Activated naive CD8-positive, alpha-beta T cell (primary cell): Measurements from ENCODE around the gene UHRF1.
"Not testable (repeated sequence)": the region's sequence is repeated elsewhere in the genome, so short reads cannot be mapped to it uniquely, and the experiment has no call there.

ENCODE experiments used
- H3K27ac Mint-ChIP-seq: one replicate; pipeline ENCODE4 v1.8.0; 2021; ENCODE audit warnings: mixed read lengths
- H3K27me3 Mint-ChIP-seq: one replicate; pipeline ENCODE4 v1.8.0; 2021; ENCODE audit warnings: mixed read lengths
- H3K36me3 Mint-ChIP-seq: one replicate; pipeline ENCODE4 v1.8.0; 2021; ENCODE audit warnings: mixed read lengths
- H3K4me1 Mint-ChIP-seq: one replicate; pipeline ENCODE4 v1.8.0; 2021; ENCODE audit warnings: low read depth, mixed read lengths
- H3K4me3 Mint-ChIP-seq: one replicate; pipeline ENCODE4 v1.8.0; 2021; ENCODE audit warnings: mild to moderate bottlenecking, mixed read lengths
- H3K9me3 Mint-ChIP-seq: one replicate; pipeline ENCODE4 v1.8.0; 2021; ENCODE audit warnings: low read depth, mixed read lengths

Gene UHRF1

DNA sequence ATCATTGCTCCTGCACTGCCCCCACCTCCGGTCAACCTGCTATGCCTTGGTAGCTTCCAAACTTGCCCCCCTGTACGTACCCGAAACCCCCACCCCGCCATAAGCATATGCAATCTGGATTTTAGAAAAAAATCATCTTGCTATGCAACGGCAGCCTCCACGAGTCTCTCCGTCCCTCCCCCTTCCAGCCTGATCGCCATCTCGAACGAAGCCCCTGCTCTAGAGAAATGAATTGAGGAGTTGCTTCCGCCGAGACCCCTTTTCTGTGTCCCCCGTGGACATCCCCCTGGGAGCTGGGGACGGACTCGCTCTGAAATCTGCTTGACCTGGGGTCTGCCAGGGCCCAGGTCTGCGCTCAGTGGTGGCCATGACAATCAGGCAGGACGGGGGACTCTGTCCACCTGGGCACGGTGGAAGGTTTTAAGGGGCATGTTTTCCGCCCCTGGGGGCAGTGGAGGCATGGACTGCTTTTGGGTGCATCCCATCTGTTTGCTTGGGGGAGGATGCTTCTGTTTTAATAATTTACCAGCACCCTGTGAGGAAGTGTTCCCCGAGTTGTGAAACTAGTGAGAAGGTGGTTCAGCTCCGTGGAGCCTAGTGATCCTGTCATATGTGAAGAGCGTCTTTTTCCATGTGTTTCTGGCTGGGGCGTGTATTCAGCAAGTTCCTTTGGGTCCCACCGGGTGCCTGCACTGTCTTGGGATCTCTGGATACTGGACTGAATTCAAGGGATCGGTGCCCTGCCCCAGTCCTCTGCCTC, 60.7 kb downstream of the UHRF1 start:
- Mint-ChIP-seq H3K36me3 (no peaks in the 10 kb centered on the region), H3K4me1 (peaks cover 33% of the 10 kb centered on the region), H3K27me3 (no peaks in the 10 kb centered on the region), H3K9me3 (no peaks in the 10 kb centered on the region), H3K4me3 (peak overlapping the region; percentile 92), H3K27ac (peak overlapping the region; percentile 64)

DNA sequence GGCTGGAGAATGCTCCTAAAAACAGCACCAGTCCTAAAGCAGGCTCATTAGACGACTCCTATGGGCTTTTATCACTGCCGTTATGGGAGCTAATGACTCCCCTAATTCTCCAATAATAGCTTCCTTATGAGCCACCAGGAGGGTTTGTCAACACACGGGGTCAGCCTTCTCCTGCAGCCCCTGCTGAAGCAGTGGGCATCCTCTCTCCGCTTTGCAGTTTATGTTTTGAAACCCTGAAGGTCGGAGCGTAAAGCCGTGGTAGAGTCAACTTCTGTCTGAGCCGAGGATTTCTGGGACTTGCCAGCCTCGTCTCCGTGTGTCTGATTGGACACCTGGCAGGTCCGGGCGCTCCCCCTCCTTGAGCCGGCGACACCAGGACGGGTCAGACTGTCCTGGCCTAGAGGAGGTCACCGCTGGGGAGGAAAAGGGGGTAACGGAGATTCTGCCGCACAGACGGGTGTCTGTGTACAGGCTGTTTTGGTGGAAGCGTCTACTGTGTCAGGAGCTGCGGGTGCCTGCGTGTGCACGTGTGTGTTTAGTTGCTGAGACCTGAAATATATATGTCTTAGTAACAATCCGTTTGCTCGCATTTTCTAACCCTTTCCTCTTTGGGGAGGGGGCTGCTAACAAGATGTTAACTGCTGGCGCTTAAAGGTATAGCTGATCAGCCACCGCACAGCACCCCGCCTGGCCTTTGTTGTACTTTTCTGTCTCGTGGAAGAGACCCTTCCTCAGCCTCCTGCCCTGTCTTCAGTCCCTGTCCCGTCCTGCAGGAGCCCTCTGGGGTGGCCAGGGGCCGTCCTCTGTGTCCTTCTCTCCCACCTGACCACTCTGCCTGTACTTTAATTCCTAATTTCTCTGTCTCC, 61.5 kb downstream of the UHRF1 start:
- Mint-ChIP-seq H3K9me3 (no peaks in the 10 kb centered on the region), H3K36me3 (no peaks in the 10 kb centered on the region), H3K27me3 (no peaks in the 10 kb centered on the region), H3K4me3 (peak overlapping the region; percentile 92), H3K27ac (no peak overlapping the region), H3K4me1 (peaks cover 36% of the 10 kb centered on the region)

DNA sequence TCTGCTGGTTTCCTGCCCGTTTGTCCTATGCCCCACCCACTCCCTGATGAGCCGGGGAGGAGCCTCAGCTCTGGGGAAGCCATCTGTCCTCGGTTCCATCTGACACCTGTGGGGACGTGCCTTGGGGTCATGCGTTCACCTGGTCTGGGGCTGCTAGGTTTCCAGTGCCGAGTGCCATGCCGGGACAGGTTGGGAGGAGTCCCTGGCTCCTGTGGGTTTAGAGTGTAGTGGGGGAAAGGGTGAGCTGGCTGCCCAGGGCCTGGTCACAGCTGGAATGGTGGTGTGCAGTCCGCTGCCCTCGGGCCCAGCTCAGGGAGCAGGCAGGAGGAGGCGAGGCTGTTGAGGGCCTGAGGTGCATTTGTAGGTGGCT, 62.1 kb downstream of the UHRF1 start:
- Mint-ChIP-seq H3K9me3 (no peaks in the 10 kb centered on the region), H3K4me1 (peaks cover 36% of the 10 kb centered on the region), H3K27ac (no peak overlapping the region), H3K27me3 (no peaks in the 10 kb centered on the region), H3K36me3 (no peaks in the 10 kb centered on the region), H3K4me3 (peak overlapping the region; percentile 92)

DNA sequence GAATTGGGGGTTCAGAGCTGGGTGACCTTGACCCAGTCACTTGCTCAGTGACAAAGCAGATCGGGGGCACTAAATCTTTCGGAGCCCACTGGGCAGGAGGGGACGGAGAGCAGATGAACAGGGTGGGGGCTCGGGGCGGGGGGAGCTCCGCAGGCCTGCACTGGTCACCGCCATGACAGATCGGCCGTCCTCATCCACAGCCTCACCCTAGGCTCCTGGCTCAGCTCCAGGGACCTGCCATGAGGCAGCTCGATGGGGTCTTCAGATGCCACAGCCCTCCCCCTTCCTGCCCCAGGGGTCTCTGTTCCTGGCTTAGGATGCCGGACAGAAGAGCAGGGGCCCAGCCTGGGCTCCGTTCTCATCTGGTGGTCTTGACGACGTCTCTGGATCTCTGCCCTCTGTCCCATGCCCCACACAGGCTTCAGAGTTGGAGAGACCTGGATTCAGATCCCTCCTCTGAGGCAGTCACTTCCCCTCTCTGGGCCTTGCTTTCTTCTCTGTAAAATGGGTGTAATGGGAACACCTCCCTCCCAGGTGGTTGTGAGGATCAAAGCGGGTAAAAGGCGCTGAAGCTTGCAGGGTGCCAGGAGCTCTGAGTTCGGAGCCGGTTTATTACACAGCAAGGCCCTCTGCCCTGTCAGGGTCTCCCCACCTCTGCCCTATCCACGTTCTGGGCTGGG, 62.7 kb downstream of the UHRF1 start:
- Mint-ChIP-seq H3K9me3 (no peaks in the 10 kb centered on the region), H3K4me3 (peak overlapping the region; percentile 33), H3K36me3 (no peaks in the 10 kb centered on the region), H3K27ac (no peak overlapping the region), H3K27me3 (no peaks in the 10 kb centered on the region), H3K4me1 (peaks cover 37% of the 10 kb centered on the region)

DNA sequence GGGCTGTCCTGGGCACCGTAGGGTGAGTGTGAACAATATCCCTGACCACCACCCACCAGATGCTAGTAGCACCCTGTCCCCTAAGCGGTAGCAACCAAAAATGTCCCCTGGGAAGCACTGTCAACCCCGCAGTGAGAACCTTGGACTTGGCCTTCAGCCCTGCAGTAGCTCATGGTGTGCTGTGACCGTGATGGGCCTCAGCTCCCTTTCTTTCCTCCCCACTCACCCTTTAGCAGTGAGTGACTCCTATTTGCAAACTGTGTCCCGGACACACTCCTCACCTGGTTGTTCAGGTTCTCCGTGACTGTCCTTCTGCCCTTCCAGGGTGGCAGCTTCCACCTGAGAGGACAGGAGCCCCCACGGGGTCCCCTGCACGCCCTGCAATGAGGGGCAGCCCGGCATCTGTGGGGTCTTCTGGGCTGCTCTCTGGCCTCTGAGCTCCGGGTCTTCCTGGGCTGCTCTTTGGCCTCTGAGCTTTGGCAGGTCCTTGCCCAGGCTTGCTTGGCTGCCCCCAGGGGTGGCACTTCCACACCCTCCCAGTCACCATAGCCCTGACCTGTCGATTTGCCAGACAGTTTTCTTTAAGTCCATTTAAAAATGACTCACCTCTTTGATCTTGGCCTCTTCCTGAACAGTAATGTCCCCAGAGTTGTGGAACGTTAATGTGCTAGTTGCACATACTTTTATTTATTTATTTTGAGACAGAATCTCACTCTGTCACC, 63.4 kb downstream of the UHRF1 start:
- no peak overlapping the region for H3K27ac Mint-ChIP-seq
- no peaks in the 10 kb centered on the region for H3K27me3 Mint-ChIP-seq
- H3K4me1 Mint-ChIP-seq, result peaks cover 39% of the 10 kb centered on the region
- no peaks in the 10 kb centered on the region for H3K9me3 Mint-ChIP-seq
- H3K4me3 Mint-ChIP-seq, result no peak overlapping the region
- H3K36me3 Mint-ChIP-seq, result no peaks in the 10 kb centered on the region

DNA sequence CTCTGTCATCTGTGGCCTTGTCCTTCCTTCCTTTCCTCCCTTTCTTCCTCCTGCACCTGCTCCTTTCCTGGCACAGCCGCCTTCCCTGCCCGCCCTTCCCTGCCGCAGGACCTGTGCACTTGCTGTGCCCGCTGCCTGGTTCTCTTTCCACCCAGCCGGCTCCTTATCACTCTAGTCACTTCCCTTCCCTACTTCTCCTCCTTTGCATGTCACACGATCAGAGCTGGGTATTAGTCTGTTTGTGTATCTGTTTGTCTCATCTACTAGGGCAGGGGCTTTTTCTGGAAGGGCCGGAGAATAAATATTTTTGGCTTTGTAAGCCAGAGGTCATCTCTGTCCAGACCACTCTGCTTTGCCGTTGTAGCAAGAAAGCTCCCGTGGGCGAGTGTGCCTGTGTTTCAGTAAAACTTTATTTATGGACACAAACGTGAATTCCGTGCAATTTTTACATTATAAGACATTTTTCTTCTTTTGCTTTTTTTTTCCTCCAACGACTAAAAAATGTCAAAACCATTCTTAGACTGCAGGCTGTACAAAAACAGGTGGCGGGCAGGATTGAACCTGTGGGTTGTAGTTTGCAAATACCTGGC, 65.7 kb downstream of the UHRF1 start:
- Mint-ChIP-seq H3K27me3 (no peaks in the 10 kb centered on the region), H3K9me3 (no peaks in the 10 kb centered on the region), H3K27ac (no peak overlapping the region), H3K36me3 (no peaks in the 10 kb centered on the region), H3K4me3 (no peak overlapping the region), H3K4me1 (peaks cover 35% of the 10 kb centered on the region)

DNA sequence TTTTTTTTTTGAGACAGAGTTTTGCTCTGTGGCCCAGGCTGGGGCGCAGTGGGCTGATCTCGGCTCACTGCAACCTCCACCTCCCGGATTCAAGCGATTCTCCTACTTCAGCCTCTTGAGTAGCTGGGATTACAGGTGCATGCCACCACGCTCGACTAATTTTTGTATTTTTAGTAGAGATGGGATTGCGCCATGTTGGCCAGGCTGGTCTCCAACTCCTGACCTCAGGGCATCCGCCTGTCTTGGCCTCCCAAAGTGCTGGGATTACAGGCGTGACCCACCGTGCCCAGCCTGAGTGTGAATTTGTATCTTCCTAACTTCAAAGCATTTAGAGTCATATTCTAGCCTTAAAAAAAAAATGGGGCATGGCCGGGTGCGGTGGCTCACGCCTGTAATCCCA, 66.3 kb downstream of the UHRF1 start:
- H3K4me3 Mint-ChIP-seq, H3K36me3 Mint-ChIP-seq, H3K27me3 Mint-ChIP-seq, H3K9me3 Mint-ChIP-seq, H3K27ac Mint-ChIP-seq: not testable (repeated sequence)
- peaks cover 30% of the 10 kb centered on the region for H3K4me1 Mint-ChIP-seq

DNA sequence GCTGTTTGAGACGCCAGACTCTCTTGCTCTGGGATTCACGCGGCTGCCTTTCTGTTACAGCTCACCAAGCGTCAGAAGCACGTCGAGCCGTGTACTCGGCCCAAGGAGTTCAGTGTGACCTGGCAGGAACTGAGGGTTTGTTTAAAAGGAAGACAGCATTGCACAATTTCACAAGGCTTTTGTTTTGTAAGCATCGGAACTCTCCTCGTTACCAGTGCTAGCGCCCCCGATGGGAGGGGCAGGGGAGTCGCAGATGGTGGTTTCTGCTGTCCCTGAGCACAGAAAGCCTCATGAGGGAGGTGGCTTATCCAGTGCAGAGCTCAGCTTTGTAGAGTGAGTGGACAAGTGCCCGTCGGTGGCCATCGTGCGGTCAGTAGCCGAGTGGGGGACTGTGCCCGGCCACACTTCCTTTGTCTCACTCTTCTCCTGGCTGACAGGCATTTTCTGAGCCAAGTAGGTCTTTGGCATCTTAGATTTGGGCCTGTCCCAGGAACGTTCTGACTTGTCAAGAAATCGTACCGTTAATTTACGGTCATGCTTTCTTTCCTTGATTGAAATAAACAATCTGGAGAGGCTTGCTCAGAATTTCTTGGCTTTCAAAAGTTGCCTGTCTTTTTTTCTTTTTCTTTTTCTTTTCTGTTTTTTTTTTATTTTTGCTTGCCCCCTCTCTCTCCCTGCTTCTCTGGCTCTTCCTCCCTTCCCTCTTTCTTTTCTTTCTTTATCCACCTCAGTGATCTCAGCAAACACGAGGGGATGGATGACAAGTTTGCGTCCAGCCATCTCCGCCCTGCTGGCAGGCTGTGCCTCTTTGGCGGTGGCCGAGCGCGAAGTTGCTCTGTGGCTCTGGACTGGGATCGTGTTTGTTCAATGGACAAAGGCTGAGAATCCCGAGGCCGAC, 67.3 kb downstream of the UHRF1 start:
- Mint-ChIP-seq H3K36me3 (no peaks in the 10 kb centered on the region), H3K9me3 (no peaks in the 10 kb centered on the region), H3K27me3 (no peaks in the 10 kb centered on the region), H3K27ac (no peak overlapping the region), H3K4me3 (no peak overlapping the region), H3K4me1 (peaks cover 20% of the 10 kb centered on the region)

DNA sequence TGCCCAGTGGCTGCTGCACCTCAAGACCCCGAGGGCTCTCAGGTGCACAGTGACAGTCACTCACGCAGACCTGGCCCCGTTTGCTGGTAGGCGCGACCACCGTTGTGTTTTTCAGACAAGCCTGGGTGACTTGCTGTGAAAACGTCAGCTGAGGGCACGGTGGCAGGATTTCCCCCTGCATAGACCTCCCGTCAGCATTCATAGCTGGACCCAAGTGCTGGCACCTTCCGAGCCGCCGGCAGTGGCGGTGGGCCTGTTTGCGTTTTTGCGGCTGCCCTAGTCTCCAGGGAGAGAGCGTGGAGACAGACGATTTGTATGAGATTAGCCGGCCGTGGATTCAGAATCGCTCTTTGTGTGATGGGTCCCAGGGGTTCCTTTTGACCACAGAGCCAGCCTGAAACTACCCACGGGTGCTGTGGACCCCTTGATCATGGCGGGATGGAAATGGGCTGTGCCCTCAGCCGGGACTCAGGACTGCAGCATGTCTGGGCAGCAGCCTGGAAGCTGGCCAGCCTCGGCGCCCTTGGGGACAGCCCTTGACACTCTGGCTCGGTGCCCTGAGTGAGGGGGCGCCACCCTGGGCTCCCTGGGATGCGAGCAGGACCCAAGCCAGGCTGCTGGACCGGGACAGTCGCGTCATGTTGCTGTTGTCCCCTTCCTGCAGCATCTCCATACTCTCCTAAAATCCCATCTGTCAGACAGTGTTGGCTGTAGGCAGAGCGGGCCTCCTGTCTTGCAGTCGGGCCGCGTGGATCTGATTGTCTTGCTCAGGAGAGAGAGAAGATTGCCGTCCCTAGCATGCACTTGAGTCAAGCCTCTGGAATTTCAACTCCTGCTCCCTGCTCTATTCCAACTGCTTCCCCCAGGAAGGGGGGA, 68.2 kb downstream of the UHRF1 start:
- no peak overlapping the region for H3K27ac Mint-ChIP-seq
- H3K4me3 Mint-ChIP-seq, result no peak overlapping the region
- peaks cover 18% of the 10 kb centered on the region for H3K4me1 Mint-ChIP-seq
- H3K27me3 Mint-ChIP-seq, result no peaks in the 10 kb centered on the region
- H3K9me3 Mint-ChIP-seq, result no peaks in the 10 kb centered on the region
- no peaks in the 10 kb centered on the region for H3K36me3 Mint-ChIP-seq

DNA sequence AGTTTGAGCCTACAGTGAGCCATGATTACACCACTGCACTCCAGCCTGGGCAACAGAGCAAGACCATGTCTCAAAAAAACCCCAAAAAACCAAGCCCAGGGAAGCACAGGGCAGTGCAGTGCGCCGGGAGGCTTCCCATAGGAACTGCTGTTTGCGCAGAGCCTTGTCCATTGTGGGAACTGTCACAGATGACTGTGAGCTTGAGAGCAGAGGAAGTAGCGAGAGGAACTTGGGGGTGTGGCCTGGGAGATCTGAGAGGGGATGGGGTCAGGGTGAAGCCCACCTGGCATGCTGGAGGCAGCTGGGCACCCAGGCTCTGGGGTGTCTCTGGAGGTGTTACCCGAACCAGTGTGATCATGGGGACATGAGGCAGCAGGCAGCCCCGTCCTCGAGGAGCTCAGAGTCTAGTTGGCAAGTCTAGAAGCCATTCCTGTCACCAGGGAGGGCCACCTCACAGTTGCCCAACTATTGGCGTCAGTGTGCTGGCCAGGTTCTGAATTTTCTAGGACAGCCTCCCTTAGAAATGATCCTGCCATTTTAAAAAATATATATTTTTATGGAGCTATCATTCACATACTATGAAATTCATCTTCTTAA, 70.0 kb downstream of the UHRF1 start:
- no peak overlapping the region for H3K27ac Mint-ChIP-seq
- no peak overlapping the region for H3K4me3 Mint-ChIP-seq
- peaks cover 17% of the 10 kb centered on the region for H3K4me1 Mint-ChIP-seq
- H3K9me3 Mint-ChIP-seq, result no peaks in the 10 kb centered on the region
- no peaks in the 10 kb centered on the region for H3K36me3 Mint-ChIP-seq
- no peaks in the 10 kb centered on the region for H3K27me3 Mint-ChIP-seq

DNA sequence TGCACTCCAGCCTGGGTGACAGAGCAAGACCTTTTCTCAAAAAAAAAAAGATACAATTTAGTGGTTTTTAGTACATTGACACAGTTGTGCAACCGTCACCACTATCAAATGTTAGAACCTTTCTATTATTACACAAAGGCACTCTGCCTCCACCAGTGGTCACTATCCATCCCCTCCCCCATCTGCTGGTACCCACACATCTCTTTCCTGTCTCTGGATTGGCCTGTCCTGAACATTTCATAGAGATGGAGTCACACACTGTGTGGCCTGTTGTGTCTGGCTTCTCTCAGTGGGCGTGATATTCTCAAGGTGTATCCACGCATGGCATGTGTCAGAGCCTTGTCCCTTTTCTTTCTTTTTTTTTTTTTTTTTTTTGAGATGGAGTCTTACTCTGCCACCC, 70.8 kb downstream of the UHRF1 start:
- Mint-ChIP-seq H3K4me3 (no peak overlapping the region), H3K27ac (no peak overlapping the region), H3K9me3 (no peaks in the 10 kb centered on the region), H3K36me3 (no peaks in the 10 kb centered on the region), H3K27me3 (no peaks in the 10 kb centered on the region), H3K4me1 (peaks cover 15% of the 10 kb centered on the region)

DNA sequence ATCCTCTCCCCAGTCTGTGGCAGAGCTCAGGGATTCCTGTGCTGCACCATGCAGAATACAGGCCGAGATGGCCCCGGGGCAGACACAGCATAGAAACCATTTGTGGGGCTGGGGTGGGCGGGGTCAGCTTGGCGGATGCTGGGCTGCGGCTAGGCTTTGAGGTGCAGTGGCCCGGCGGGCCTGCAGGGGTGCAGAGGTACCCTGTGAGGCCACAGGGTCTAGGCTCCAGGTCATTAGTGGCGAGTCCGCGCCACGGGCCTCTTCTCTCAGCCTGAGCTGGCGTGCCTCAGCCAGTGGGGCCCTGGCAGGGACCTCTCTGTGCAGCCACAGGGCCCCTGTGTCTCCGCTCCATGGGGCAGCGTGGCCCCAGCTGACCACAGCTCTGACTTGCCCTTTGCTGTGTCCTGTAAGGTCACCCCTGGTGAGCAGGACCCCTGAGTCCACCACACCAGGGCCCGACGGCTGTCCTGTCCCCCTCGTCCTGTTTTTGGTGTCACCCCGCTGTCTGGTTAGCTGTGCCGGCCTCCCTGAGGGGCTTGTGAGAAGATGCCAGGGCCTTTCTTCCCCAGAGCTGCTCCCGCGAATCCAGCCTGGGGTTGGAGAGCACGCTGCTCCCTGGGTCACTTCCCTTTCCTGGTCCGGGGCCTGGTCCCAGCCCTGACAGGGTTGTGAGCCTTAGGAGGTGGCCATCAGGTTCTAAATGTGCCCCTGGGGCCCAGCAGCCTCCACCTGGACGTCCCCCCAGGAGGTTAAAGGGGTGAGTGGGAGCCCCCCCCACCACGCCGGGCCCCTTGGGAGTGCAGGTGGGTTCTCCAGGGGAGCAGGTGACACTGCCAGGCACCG, 71.8 kb downstream of the UHRF1 start:
- no peaks in the 10 kb centered on the region for H3K27me3 Mint-ChIP-seq
- H3K4me1 Mint-ChIP-seq, result peaks cover 14% of the 10 kb centered on the region
- H3K27ac Mint-ChIP-seq, result no peak overlapping the region
- no peaks in the 10 kb centered on the region for H3K36me3 Mint-ChIP-seq
- H3K4me3 Mint-ChIP-seq, result no peak overlapping the region
- no peaks in the 10 kb centered on the region for H3K9me3 Mint-ChIP-seq
